Ecto neural progenitor cell (in vitro differentiated cells): ENCODE data around the gene NUDT7.

Source experiments
- DNase-seq: peaks from one replicate; pipeline ENCODE4 v3.0.0-alpha.2; 2018; ENCODE audit warnings: low spot score

NUDT7 gene

GRCh38 chr16:77722309-77723107 lies at the start of gene NUDT7:
Gene NUDT7, plus strand, starts transcription at chr16:77722514. Its CDS starts 69 bp downstream, at chr16:77722583.
- peak; percentile 99 for DNase-seq

DNA sequence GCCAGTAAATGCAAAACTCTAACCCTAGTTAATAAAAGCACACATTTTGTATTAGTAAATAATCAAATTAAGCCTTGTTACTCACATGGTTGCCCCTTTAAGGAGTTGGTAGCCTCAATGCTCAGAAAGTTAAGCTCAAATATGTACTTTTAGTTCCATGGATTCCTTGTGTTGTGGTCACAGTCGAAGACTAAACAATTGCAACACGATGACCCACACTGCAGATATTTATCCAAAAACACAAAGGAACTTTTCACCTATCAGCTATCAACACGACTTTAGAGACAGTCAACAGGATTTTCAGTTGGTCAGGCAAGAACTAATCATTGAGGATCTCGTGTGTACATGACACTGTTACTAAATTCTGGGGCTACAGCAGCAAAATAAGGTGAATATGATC lies 47.4 kb upstream of the NUDT7 start:
- no peak for DNase-seq

DNA sequence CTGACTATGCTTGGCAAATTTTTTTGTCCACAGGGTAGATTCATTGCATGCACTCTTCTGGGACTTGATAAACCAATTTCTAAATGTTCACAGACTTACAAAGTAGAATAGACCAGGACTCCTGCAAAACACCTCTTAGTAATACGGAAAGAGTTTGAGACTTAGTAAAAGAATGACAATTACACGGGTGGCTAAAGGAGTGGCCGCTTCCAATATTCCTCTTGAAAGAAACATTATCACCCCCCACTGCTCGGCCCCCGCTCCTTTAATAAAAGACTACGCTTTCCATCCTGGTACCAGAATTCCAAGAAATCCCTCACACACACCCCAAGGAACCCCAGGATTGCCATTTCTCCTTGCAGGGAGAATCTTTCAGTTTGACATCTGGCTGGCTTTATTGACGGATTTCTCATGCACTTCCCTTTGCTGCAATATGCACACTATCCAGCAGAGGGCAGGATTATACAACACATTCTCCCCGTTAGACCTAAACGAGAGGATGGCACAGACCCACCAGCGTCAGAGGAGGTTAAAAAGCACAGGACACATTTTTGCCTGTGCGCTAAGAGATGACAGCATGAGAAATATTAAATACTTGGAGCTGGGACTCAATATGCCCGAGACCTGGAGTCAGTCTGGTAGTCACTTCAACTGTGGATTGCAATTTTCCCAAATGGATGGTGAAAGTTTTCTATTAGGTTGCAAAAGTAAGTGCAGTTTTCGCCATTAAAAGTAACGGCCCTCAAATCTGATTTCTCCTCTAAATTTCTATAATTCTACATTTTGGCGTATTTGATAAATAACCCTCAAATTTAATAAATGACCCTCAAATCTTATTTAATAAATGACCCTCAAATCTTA lies 46.6 kb upstream of the NUDT7 start:
- peak; percentile 75 for DNase-seq

DNA sequence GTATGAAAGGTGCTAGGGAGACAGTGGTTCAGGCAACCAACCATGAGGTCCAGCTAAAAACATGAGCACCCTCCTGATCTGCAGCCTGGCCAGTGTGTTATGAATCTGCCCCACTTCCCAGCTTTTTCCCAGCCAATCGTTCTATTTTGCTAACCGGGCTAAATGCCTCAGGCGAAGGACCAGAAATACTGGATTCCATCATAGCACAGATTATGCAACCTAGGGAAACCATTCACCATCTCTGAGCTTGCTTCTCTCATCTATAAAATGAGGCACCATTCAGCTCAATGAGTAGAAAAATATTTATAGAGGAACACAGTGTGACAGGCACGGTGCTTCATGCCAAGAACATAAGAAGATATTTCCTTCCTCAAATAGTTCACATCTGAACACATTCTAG lies 45.2 kb upstream of the NUDT7 start:
- no peak for DNase-seq

DNA sequence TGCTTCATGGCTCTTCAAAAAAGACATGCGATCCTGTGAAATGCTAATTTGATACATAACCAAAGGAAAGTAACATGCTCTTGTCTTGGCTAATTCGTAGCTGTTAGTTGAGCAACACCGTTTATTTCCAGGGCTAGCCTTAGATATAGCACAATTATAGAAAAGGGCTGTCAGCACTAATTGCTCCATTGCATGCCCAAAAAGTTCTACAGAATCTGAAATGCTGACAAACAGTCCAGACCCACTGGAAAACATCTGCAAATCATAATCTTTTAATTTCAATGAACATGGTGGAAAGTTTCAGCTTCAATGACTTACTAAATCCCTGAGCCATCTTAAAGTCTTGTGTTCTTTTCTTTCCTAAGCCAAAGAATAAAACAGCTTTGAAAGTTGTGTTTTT lies 42.9 kb upstream of the NUDT7 start:
- no peak for DNase-seq

DNA sequence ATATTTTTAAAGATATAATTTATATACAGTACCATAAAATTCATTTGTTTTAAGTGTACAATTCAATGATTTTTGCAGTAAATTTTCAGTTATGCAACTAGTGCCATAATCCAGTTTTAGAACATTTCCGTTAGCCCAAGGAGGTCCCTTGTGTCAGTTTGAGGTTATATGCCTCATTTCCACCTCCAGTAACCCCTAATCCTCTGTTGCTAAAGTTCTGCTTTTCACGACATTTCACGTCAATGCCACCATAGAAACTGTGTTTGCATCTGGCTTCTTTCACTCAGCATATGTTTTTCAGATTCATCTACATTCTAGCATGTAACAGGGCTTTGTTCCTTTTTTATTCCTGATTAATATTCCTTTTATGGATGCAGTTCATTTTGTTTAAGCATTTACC lies 42.4 kb upstream of the NUDT7 start:
- DNase-seq: no peak

DNA sequence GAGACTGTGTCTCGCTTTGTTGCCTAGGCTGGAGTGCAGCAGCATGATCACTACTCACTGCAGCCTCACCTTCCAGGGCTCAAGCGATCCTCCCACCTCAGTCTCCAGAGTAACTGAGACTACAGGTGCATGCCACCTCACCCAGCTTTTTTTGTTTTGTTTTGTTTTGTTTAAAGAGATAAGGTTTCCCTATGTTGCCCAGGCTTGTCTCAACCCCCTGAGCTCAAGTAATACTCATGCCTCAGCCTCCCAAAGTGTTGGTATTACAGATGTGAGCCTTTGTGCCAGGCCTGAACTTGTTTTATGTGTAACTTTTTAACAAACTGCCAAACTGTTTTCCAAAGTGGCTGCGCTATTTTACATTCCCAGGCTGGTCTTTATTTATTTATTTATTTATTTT lies 41.8 kb upstream of the NUDT7 start:
- no peak for DNase-seq

- DNase-seq: no peak
These were observed 39.7 kb upstream of the NUDT7 start for GRCh38 chr16:77682586-77682985.

- no peak for DNase-seq
These were observed 38.7 kb upstream of the NUDT7 start for GRCh38 chr16:77683397-77684180.

- no peak for DNase-seq
These were observed 38.2 kb upstream of the NUDT7 start for GRCh38 chr16:77684181-77684526.

DNA sequence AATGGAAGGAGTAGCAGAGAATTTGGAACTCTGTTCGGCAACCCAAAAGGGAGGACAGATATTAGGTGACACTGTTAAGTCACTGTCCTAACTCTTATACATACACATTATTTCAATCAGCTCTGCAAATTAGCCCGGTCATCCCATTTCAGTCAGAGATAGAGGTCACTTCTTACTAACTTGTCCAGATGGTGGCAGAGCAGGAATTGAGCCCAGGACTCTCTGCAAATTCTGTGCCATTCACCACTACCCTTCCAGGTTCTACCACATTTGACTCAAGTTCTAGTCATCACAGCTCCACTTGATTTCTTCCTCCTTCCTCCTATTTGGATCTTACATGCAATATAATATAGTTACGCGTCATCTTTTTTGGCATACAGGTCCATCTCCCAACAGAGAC lies 35.9 kb upstream of the NUDT7 start:
- no peak for DNase-seq

DNA sequence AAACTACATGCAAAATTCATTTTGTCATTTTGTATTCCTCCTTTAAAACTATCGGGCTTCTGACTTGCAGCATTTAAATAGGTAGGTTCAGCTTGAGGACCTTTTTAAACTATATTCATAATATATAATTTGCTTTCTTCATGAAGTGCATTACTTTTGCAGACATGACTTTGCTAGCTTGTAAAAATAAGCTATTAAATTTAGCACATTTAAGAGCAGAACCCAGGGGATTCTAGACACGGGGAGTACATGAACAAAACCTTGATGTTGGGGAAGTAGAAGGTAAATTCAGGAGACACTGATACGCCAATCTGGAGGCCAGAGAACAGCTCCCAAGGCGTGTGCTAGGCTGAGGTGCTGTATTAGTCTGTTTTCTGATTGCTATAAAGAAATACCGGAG lies 32.3 kb upstream of the NUDT7 start:
- no peak for DNase-seq

DNA sequence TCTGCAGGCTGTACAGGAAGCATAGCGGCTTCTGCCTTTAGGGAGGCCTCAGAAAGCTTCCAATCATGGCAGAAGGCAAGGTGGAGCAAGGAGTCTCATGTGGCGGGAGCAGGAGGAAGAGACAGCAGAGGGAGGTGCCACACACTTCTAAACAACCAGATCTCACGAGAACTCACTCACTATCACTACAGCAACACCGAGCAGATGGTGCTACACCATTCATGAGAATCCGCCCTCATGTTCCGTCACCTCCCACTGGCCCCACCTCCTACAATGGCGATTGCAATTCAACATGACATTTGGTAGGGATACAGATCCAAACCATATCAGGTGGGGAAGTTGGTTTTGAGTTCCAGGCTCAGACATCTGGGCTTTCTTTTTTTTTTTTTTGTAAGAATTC lies 31.9 kb upstream of the NUDT7 start:
- no peak for DNase-seq

GRCh38 chr16:77692612-77693011 lies 29.7 kb upstream of the NUDT7 start:
- DNase-seq: no peak

DNA sequence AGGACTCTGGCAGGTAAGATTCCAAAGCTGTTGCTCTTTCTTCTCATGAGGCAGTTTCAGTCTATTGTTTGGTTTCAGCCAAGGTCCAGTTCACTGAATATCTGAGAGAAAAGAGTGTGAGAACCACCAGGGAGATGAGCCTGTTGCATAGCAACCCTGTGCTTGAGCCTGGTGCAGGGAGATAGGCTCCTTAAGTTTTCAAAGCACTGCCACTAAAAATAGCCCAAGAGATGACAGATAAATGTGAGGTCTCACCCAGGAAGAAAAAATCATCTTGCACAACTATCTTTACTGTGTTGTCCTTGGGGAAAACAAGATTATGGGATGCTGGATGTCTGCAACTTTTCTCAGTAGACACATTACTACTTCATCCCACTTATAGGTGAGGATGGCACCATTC lies 26.2 kb upstream of the NUDT7 start:
- DNase-seq: no peak

- no peak for DNase-seq
These were observed 21.5 kb upstream of the NUDT7 start for GRCh38 chr16:77700846-77701245.

DNA sequence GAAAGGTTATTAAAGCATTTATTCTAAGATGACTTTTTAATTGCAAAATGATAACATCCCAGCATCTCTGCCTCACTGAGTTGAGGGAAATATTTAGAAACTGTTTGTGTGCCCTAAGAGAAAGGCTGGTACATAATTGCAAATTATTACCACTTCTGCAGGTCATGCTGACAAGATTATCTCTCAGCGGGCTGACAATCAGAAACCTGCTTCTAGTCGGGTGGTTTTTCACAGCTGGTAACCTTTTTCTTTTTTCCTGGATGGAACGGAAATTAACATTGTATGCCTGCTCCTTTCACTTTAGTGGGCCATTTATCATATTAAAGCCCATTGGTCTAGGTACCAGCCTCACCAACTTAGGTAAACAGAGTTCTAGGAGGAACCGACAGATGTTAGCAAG lies 17.0 kb upstream of the NUDT7 start:
- no peak for DNase-seq

DNA sequence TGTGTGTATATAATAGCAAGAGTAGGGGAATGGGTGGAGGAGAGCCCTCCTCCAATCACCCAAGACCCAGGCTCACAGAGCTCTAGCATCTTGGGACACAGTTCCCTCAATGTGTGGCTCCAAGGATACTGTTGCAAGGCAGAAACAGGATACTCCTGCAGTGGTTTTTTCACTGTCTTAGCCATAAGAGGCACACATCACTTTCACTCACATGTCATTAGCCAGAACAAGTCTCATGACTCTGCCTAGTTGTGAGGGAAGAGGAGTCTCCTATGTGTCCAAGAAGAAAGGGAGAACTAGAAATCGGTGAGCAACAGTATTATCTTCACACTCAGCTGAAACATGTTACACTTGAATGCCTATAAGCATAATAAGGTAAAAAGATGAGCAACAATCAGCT lies 11.1 kb upstream of the NUDT7 start:
- no peak for DNase-seq

DNA sequence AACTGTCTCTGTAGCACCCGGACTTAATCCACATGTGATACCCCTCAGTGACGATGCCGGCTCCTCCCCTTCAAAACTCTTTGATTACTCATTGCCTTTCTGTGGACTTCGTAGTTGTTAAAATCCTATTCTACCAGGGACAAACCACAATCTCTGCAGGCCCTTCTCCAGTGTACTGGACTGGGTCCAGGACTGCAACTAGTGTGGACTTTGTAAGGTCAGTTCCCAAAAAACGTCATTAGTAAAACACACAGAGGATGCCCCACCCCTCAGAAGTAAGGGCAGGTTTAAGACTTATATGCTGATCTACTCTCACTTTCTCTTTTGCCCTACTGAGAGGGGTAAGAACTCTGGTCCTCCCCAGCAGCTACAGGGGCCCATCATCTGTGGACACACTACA lies 10.5 kb upstream of the NUDT7 start:
- no peak for DNase-seq

DNA sequence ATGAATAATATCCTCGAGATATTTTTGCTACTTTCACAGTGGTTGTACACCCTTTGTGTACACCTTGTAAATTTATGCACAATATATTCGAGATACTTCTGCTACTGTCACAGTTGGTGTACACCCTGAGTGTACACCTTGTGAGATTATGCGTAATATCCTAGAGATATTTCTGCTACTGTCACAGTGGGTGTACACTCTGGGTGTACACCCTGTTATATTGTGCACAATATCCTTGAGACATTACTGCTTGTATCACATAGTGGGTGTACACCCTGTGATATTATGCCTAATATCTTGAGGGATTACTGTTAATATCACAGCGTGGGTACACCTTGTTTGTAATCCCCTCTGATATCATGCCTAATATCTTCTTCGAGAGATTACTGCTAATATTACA lies 7.2 kb upstream of the NUDT7 start:
- no peak for DNase-seq

- no peak for DNase-seq
These were observed 484 bp upstream of the NUDT7 start for GRCh38 chr16:77721752-77722308.

DNA sequence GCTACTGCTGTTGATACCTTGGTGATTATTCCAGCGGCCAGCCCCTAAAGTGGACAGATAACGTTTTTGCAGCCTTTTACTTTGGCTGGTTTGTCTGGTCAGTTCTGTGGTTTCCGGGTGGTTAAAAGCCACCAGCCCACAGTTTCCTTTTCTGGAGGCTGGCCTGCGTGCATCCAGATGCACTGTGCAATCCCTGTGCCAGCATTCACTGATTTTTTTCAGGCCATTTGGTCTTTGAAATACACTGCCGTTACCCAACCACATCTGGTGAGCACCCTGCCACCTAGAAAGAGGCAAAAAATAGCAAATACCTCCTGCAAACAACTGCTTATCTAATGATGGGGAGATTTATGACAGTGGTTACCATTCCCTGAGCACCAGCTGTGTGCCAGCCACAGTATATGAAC lies 797 bp downstream of the NUDT7 start:
- DNase-seq: no peak
